Activated CD4-positive, alpha-beta T cell treated with anti-CD3 and anti-CD28 coated beads, Interleukin-2, amount 10 ng/mL, durations not matched to agents 7 days and 5 days (primary cell): ENCODE data around the gene CARD19. TPM values are rescaled to one million over a fixed set of nuclear protein-coding genes. Genes with fewer than 3 reads are reported as not detected.

Experiments used
- CTCF ChIA-PET: fragments of 350-600 bp; sonication (Branson Sonifier 250); formaldehyde crosslinking; loops from one replicate; lab custom pipeline; 2021; ENCODE audit warnings: antibody characterized with exemption; lab: Charles Lee
- POLR2A ChIA-PET: fragments of 350-600 bp; sonication (Branson Sonifier 250); formaldehyde crosslinking; loops from one replicate; lab custom pipeline; 2021; ENCODE audit warnings: antibody characterized with exemption; lab: Charles Lee
- DNase-seq: peaks from one replicate; pipeline ENCODE4 v3.0.0-alpha.2; 2020
- H3K27ac Mint-ChIP-seq: one replicate; pipeline ENCODE4 v1.8.0; 2021; ENCODE audit warnings: mild to moderate bottlenecking, moderate library complexity, mixed read lengths
- H3K27me3 Mint-ChIP-seq: one replicate; pipeline ENCODE4 v1.8.0; 2021; ENCODE audit warnings: mixed read lengths
- H3K36me3 Mint-ChIP-seq: one replicate; pipeline ENCODE4 v1.8.0; 2021; ENCODE audit warnings: low read depth, mixed read lengths
- H3K4me1 Mint-ChIP-seq: one replicate; pipeline ENCODE4 v1.8.0; 2021; ENCODE audit warnings: mixed read lengths
- H3K4me3 Mint-ChIP-seq: one replicate; pipeline ENCODE4 v1.8.0; 2021; ENCODE audit warnings: mild to moderate bottlenecking, moderate library complexity, mixed read lengths
- H3K9me3 Mint-ChIP-seq: one replicate; pipeline ENCODE4 v1.8.0; 2021; ENCODE audit warnings: mixed read lengths
- total RNA-seq, 2 experiments: library from RNA; stranded (reverse); gene quantifications; one replicate each; pipeline ENCODE4 v1.2.3, GENCODE V29; 2021

CARD19 gene
- total RNA-seq, 2 experiments from 2014 or later, result 40.3 to 42.6 TPM

DNA sequence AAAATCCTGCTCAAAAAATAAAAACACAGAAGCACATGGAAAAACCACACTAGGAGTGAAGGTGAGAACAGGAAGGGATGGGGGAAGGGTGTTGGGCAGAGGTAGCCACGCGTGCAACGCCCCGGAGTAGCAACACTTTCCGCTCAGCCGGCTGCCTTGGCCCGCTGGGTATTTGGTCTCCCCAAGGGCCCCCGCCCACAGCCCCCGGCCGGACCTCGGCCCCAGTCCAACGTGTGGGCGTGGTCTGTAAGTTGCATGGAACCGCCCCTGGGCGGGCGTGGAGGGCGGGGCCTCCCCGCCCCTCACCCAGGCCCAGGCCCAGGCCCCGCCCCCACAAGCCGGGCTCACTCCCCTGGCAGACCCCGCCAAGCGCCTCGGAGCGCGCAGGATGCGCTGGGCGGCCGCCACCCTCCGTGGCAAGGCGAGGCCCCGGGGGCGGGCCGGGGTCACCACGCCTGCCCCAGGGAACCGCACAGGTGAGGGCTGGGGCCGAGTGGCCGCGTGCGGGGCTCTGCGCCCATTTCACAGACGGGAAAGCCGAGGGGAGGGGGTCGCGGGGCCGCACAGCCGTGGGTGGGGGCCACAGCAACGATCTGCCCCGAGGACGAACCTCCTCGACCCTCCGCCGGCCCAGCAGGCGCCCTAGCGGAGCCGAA is 37.5 kb upstream of the CARD19 start, which contains the start of gene SUSD3:
Gene SUSD3, plus strand, starts transcription at position 347 of the 656 bp plus-strand sequence. Its CDS starts 42 bp downstream, at position 389.
- peak within 1 kb of the TSS; percentile 98 for H3K27ac Mint-ChIP-seq
- peaks cover 68% of the 10 kb centered on the region for H3K4me1 Mint-ChIP-seq
- ChIA-PET CTCF (interaction anchor here (0.9 kb wide), 1 partner anchor 8 kb away, joined by 3 read pairs; no protein-coding TSS in a partner anchor), POLR2A (no interaction called here)
- peak; percentile 75 for DNase-seq
- no peaks in the 10 kb centered on the region for H3K9me3 Mint-ChIP-seq
- no peaks in the 10 kb centered on the region for H3K27me3 Mint-ChIP-seq
- peak within 1 kb of the TSS; percentile 91 for H3K4me3 Mint-ChIP-seq
- H3K36me3 Mint-ChIP-seq, result peaks cover 22% of the 10 kb centered on the region

DNA sequence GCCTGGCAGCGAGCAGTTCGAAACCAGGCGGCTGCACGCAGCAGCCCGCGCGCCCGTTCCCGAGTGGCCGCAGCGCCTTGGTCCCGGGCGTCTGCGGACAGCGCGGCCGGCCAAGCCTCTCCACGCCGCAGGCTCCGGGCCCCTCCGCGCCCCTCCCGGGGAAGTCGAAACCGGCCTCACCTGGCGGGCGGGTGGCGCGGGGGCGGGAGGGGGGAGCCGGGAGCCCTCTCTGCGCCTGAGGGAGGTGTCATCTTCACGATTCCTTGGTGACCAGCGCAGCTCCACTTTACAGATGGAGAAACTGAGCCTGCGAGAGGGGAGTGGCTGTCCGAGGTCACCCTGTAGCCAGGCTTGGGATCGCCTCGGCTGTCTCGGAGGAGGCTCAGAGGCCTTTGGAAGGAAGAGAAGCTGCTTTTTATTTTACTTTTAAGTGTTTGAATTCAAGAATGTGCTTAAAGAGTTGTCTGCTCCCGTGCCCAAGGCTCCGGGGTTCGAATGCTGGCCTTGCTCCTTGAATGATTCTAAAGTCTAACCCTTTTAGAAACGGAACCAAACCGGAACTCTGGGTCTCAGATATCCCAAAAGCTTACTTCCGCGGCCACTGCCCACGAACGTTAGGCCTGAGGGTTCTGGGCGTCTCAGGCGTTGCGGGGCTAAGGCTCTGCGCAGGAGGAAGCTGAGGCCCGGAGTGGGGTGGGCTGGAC is 36.9 kb upstream of the CARD19 start:
- POLR2A ChIA-PET, result no interaction called here
- CTCF ChIA-PET, result interaction anchor here (0.7 to 1.2 kb wide), 4 partner anchors 8 to 24 kb away, joined by 3 to 6 read pairs (median 3); no protein-coding TSS in a partner anchor
- Mint-ChIP-seq H3K27me3 (no peaks in the 10 kb centered on the region), H3K4me3 (peak overlapping the region; percentile 91), H3K9me3 (no peaks in the 10 kb centered on the region), H3K4me1 (peaks cover 74% of the 10 kb centered on the region), H3K27ac (peak overlapping the region; percentile 98), H3K36me3 (peaks cover 28% of the 10 kb centered on the region)
- no peak for DNase-seq

DNA sequence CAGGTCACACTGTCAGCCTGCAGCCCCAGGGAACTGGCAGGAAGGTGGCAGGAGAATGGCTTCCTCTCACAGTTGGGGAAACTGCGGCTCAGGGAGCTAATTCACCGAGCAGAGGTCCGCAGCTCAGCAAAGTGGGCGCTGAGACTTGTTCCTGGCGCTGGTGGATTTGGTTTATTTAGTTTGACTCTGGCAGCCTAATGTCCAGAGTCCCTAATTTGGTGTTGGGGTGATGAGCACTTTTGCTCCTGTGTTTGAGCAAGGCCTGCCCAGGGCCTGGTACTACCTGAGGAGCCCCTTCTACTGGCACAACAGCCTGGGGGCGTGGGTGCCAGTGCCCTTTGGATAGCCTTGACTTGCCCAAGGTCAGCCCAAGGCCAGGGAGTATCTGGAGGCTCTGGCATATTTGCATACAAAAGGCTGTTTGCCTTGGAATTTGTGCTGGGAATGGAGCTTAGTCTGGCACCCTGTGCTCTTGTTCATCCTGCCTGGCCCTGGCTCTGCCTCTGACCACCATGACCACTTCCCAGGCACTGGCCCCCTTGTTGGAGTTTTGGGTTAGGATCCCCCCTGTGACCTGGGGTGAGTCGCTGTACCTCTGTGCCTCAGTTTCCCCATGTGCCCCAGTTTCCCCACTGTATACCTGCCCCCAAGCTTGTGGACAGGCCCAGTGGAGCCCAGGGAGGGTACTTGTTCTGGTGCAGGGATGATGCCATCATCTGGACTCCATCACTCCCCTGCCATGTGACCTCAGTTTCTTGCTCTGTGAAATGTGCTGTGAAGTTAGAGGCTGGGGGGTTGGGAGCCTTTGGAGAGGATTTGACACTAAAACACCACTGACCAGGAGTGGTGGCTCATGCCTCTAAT is 36.1 kb upstream of the CARD19 start:
- peaks cover 80% of the 10 kb centered on the region for H3K4me1 Mint-ChIP-seq
- H3K4me3 Mint-ChIP-seq, result peak overlapping the region; percentile 91
- CTCF ChIA-PET, result interaction anchor here (0.7 to 1.7 kb wide), 8 partner anchors 8 to 71 kb away, joined by 3 to 6 read pairs (median 3); no protein-coding TSS in a partner anchor
- DNase-seq, result no peak
- peaks cover 36% of the 10 kb centered on the region for H3K36me3 Mint-ChIP-seq
- peak overlapping the region; percentile 98 for H3K27ac Mint-ChIP-seq
- H3K27me3 Mint-ChIP-seq, result no peaks in the 10 kb centered on the region
- POLR2A ChIA-PET, result no interaction called here
- no peaks in the 10 kb centered on the region for H3K9me3 Mint-ChIP-seq

DNA sequence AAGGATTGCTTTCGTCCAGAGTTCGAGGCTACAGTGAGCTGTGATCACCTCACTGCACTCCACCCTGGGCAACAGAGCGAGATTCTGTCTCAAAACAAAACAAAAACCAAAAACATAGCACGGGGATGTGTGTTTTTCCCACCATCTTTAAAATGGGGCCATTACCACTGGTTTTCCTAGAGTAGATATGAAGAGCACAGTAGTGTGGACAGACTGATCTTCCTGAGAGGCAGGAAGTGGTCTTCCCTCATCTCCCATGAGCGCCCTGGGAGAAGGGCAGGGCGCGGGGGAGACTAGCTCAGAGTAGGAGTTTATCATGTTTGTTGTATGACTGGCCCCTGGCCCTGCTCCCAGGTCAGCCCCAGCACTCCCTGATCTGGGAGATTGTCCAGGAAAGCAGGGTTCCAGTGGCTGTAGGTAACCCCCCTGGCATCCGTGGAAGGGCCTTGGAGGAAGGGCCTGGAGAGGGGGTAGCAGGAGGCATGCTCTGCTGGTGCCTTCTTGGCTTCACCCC is 35.2 kb upstream of the CARD19 start:
- H3K36me3 Mint-ChIP-seq, result peaks cover 43% of the 10 kb centered on the region
- POLR2A ChIA-PET, result no interaction called here

DNA sequence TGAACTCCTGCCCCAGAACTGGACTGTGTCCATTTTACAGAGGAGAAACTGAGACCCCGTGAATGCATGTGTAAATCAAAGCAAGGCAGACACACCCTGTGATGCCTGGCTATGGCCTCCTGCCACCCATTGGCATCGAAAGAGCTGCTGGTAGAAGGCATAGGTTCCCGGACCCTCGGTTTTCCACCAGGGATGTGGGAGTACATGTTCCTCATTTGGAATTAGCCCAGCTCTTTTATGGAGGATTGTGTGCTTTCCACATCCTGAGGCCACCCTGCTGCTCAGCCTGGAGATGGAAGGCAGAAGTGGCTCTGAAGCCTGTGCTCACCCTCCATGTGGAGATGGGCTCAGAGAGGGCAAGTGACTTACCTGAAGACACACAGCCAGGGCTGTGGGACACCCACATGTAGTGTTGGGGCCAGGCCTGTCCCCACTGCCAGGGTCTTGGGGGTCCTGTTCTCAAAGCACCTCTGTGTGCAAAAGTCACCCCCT is 34.7 kb upstream of the CARD19 start:
- Mint-ChIP-seq H3K4me1 (peaks cover 84% of the 10 kb centered on the region), H3K27me3 (no peaks in the 10 kb centered on the region), H3K4me3 (peak overlapping the region; percentile 91), H3K9me3 (no peaks in the 10 kb centered on the region), H3K36me3 (peaks cover 48% of the 10 kb centered on the region), H3K27ac (peak overlapping the region; percentile 98)
- POLR2A ChIA-PET, result no interaction called here
- CTCF ChIA-PET, result interaction anchor here (1.1 to 1.7 kb wide), 2 partner anchors 14 to 70 kb away, joined by 3 to 6 read pairs; no protein-coding TSS in a partner anchor
- no peak for DNase-seq

More for the DNA sequence above, 35.2 kb upstream of the CARD19 start:
- H3K9me3 Mint-ChIP-seq, result no peaks in the 10 kb centered on the region
- DNase-seq, result no peak
- no peaks in the 10 kb centered on the region for H3K27me3 Mint-ChIP-seq
- CTCF ChIA-PET, result interaction anchor here (0.8 to 1.7 kb wide), 5 partner anchors 12 to 70 kb away, joined by 3 to 6 read pairs (median 3); no protein-coding TSS in a partner anchor
- H3K4me3 Mint-ChIP-seq, result peak overlapping the region; percentile 91
- peak overlapping the region; percentile 98 for H3K27ac Mint-ChIP-seq
- H3K4me1 Mint-ChIP-seq, result peaks cover 84% of the 10 kb centered on the region

DNA sequence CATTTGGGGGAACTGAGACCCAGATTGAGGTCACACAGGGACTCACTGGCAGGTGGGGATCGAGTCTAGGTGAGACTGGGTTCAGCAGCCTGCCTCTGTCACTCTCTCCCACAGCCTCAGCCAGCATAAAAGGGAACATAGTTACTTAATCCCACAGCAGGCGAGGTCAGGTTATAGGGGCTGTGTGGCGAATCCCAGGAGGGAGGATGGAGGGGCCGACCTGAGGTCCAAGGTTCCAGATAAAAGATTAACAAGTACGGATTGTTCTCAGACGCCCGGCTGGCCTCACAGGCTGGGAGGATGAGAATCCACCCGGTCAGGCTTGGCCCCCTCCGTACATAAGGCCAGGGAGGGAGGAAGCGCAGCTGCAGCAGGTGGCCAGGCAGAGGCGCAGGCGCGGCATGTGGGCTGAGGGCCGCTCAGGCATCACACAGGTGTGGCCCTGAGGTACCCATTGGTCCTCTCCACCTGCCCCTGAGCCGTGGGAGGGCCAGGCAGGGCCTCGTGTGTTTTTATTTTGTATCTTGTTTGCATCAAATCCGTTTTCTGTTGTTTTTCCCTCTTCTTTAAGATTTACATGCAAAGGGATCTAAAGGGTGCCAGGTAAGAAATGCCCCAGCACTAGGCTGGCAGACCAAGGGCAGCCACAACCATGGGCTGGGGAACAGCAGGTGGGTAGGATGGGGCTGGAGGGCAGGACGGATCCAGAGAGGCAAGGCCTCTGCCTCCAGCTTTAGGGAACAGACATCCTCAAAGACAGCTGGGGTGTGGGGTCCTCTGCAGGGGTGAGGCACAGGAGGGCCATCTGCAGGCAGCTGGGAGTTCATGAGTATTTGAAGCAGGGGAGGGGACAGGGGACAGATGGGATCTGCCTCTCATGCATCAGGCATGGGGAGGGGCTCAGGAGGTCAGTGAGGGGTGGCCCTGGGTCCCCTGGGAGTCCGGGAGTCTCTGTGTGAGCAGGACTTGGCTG is 33.9 kb upstream of the CARD19 start:
- H3K27ac Mint-ChIP-seq, result peak overlapping the region; percentile 98
- peaks cover 83% of the 10 kb centered on the region for H3K4me1 Mint-ChIP-seq
- DNase-seq, result peak; percentile 37
- no peaks in the 10 kb centered on the region for H3K27me3 Mint-ChIP-seq
- ChIA-PET POLR2A (no interaction called here), CTCF (interaction anchor here (0.7 kb wide), 1 partner anchor 11 kb away, joined by 3 read pairs; no protein-coding TSS in a partner anchor)
- peaks cover 53% of the 10 kb centered on the region for H3K36me3 Mint-ChIP-seq
- no peaks in the 10 kb centered on the region for H3K9me3 Mint-ChIP-seq
- H3K4me3 Mint-ChIP-seq, result peak overlapping the region; percentile 91

DNA sequence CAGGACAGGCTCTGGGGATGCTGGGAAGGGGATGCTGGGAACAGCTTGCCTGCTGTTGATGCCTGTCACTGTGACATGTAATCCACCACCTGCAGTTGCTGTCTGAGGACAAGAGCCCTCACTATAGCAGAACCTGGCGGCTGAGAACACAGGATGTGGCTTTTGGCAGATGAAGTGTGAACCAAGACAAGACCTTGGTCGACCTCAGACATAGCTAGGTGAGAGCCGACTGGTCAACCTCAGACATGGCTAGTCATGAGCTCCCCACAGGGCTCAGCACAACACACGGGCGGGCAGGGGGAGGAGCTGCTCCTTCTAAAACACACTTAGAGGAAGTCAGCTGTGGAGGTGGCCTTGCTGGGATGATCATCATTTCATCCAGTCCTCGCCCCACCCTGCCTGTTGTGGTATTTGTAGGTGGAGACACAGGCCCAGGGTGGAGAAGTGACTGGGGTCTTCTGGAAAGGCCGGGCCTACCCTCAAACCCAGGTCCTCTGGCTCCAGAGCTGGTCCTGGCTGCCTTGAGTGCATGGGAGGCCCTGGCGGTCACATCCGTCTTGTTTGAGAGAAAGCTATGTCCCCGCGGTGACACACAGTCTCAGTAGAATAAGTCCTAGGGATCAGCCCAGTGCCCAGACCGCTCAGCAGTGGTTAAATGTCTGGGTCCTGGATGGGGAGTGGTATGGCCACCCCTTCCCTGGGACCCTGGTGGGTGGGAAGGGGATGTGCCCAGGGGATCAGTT is 31.5 kb upstream of the CARD19 start:
- Mint-ChIP-seq H3K4me1 (peaks cover 84% of the 10 kb centered on the region), H3K9me3 (no peaks in the 10 kb centered on the region), H3K27me3 (no peaks in the 10 kb centered on the region), H3K4me3 (peak overlapping the region; percentile 79), H3K36me3 (peaks cover 74% of the 10 kb centered on the region), H3K27ac (peak overlapping the region; percentile 98)
- ChIA-PET CTCF (interaction anchor here (0.8 to 1.6 kb wide), 13 partner anchors 8 to 144 kb away, joined by 3 to 7 read pairs (median 4); no protein-coding TSS in a partner anchor), POLR2A (interaction anchor here (0.6 to 1.0 kb wide), 2 partner anchors 18 to 31 kb away, joined by 3 to 5 read pairs; partner anchors contain the start of gene CARD19)
- peak; percentile 96 for DNase-seq

DNA sequence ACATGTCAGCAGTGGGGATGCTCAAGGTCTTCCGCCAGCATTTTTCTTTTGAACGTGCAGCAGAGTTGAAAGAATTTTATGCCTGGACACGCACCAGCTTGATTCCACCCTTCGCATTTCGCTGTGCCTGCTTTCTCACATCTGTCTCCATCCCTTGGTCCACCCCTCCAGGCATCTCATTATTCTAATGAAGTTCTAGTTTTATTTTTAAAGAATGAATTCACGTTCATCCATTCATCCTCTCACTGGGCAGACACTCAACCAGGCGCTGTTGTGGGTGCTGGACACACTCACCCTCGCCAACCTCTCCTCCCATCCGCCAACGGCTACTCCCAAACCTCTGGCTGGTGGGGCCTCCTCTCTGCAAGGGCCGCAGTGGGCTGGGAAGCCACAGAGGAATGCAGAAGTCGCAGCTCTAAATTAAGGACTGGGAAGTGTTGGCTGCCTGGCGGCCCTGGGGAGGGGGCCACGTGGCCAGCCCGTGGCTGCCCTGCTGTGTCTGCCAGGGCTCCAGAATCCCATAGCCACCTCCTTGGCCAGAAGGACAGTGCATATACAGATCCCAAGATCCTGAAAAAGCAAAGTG is 30.8 kb upstream of the CARD19 start:
- peaks cover 82% of the 10 kb centered on the region for H3K4me1 Mint-ChIP-seq
- H3K9me3 Mint-ChIP-seq, result no peaks in the 10 kb centered on the region
- peak overlapping the region; percentile 98 for H3K27ac Mint-ChIP-seq
- CTCF ChIA-PET, result interaction anchor here (0.8 to 1.6 kb wide), 13 partner anchors 9 to 145 kb away, joined by 3 to 7 read pairs (median 3); no protein-coding TSS in a partner anchor
- H3K36me3 Mint-ChIP-seq, result peaks cover 78% of the 10 kb centered on the region
- POLR2A ChIA-PET, result interaction anchor here (1.0 kb wide), 1 partner anchor 30 kb away, joined by 5 read pairs; the partner anchor contains the start of gene CARD19
- no peak for DNase-seq
- peak overlapping the region; percentile 79 for H3K4me3 Mint-ChIP-seq
- H3K27me3 Mint-ChIP-seq, result no peaks in the 10 kb centered on the region

DNA sequence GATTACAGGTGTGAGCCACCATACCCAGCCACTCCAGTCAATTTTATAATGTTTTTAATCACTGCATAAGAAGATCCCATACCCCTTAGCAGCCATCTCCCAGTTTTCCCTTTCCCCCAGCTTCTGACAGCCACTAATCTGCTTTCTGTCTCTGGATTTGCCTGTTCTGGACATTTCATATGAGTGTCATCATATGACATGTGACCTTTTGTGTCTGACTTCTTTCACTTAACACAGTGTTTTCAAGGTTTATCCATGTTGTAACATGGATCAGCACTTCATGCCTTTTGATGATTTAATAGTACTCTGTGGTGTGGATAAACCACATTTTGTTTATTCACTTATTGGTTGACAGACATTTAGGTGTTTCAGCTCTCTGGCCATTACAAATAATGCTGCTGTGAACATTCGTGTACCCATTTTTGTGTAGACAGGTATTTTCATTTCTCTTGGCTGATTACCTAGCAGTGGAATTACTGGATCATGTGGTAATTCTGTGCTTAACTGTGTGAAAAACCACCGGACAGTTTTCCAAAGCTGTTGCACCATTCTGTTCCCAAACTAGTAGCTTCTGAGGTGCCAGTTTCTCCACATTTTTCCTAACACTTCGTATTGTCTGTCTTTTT is 28.9 kb upstream of the CARD19 start:
- Mint-ChIP-seq H3K4me3 (no peak overlapping the region), H3K27me3 (no peaks in the 10 kb centered on the region), H3K4me1 (peaks cover 74% of the 10 kb centered on the region), H3K9me3 (no peaks in the 10 kb centered on the region), H3K27ac (peak overlapping the region; percentile 73), H3K36me3 (peaks cover 74% of the 10 kb centered on the region)
- DNase-seq, result no peak
- ChIA-PET POLR2A (no interaction called here), CTCF (interaction anchor here (0.6 to 2.0 kb wide), 3 partner anchors 8 to 55 kb away, joined by 3 to 5 read pairs (median 3); no protein-coding TSS in a partner anchor)

DNA sequence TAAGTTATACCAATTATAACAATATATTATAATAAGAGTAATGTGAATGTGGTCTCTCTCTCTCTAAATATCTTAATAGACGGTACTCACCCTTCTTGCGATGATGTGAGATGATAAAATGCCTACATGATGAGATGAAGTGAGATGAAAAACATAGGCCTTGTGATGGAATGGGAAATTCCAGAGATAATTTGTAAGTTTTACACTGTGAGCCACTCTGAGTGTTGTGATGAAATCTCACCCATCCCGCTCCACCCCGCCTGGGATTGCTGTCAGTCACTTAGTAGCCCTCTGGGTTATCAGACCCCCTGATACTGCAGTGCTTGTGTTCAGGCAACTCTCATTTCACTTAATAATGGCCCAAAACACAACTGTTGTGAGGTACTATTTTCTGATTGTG is 27.1 kb upstream of the CARD19 start:
- no peaks in the 10 kb centered on the region for H3K9me3 Mint-ChIP-seq
- CTCF ChIA-PET, result interaction anchor here (1.1 kb wide), 1 partner anchor 63 kb away, joined by 3 read pairs; no protein-coding TSS in a partner anchor
- H3K36me3 Mint-ChIP-seq, result peaks cover 76% of the 10 kb centered on the region
- peak overlapping the region; percentile 13 for H3K27ac Mint-ChIP-seq
- no peak overlapping the region for H3K4me3 Mint-ChIP-seq
- H3K4me1 Mint-ChIP-seq, result peaks cover 65% of the 10 kb centered on the region
- DNase-seq, result no peak
- H3K27me3 Mint-ChIP-seq, result no peaks in the 10 kb centered on the region
- POLR2A ChIA-PET, result no interaction called here
